GM18907 (cell line): Measurements from ENCODE around the gene PDZD2.
A peak's percentile ranks its signal among the peaks of the same experiment; 100 is the strongest.
"Not testable (repeated sequence)": the region's sequence is repeated elsewhere in the genome, so short reads cannot be mapped to it uniquely, and the experiment has no call there.

Experiments
- ATAC-seq: cut with Tn5 transposase; IDR thresholded peaks from one replicate; pipeline ENCODE4 v1.9.1; 2021; ENCODE audit warnings: mild to moderate bottlenecking, moderate library complexity; ENCODE audit not compliant: unreplicated experiment

Gene PDZD2

DNA sequence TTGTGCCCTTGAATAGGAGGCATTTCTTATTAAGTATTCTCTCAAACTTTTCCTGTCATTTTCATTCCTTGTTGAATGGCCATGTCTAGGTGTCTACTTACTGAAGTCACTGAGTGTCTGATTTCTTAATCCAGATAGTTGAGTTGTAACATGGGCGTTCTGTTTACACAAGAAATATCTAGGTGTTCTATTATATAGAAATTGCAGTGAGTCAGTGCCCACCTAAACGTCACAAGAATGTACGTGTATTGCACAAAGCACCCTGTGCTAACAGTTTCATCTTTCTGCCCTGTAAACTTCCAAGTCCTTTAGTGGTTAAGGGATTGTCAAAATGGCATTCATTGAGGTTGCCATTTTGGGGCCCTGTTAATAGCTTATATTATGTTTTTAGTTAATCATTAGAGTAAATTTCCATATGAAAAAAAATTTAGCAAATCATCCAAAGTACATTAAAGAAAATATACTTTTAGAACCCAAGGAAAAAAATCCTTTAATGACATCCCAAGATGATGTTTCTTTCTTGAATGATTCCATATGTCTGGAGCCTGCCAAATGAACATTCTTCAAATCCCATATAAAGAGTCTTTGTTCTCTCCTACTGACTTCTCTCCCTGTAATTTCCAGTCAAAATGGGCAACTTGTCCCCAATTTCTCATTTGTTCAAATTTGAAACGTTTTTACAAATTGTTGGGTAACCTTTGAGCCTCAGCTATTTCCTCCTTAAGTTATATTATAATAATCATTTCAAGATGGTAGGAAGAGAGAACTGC, 421.0 kb downstream of the PDZD2 start:
- ATAC-seq: no peak

- no peak for ATAC-seq
Observed at GRCh38 chr5:32061236-32061635, 422.3 kb downstream of the PDZD2 start.

DNA sequence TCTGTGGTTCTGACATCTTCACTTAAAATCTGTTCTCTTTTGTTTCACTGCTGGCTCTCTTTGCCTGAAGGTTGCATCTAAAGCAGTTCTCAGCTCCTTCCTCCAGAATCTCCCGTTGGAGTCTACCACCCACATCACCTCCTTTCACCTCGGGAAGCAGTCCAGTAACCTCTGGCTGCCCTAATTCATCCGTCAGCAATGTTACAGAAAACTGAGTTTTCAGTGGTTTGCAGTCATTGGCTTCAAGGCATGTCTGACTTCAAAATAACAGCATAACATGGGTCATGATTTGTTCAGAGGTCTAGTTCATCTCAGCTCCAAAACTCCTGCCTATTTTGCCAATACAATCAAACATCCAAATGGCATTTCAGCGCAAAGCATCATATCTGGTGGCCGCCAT, 427.5 kb downstream of the PDZD2 start:
- ATAC-seq: no peak

DNA sequence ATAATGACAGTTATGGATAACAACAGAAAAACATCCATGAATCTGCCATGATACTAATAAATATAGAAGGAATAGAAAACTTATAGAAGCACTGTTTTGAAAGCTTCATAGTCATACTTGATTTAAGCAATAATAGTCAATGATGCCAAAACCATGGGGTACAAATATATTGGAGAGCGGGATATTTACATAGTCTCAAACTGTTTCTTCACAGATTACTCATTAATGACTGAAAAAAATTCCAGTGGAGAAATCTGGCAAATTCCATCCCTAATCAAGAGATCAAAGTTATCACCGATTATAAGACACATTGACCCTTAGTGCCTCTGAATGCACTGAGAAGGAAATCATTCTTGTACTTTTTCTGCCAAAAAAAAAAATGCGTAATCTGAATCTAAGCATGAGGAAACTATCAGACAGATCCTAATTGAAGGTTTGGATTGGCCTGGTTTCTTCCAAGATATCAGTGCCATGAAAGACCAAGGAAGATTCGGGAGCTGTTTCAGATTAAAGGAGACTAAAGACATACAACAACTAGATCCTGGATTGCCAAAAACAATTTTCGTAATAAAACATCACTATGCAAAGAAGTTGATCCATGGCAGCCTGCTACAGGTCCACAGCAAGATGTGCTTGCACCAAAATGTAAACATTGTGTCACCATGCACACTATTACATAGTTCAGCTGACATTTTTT, 429.0 kb downstream of the PDZD2 start:
- ATAC-seq: no peak

- no peak for ATAC-seq
Observed at GRCh38 chr5:32068561-32068960, 429.6 kb downstream of the PDZD2 start.

DNA sequence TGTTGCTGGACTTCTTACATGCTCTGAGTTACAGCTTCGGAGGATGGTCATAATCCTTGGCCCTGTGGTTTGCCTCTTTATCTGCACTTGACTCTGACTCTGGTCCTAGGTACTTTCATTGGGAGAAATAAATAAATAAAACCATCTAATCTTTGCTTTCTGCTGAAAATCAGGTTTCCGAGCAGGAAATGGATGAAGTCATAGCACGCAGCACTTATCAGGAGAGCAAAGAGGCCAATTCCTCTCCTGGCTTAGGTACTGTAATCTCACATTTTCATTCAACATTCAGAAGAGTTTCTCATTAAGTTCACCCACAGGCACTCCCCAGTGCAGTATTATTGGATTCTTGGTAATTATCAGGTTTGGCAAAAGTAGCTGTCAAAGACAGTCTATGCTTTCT, 430.5 kb downstream of the PDZD2 start:
- no peak for ATAC-seq

- ATAC-seq: no peak
Observed at GRCh38 chr5:32071351-32071944, 432.5 kb downstream of the PDZD2 start.

- ATAC-seq: no peak
Observed at GRCh38 chr5:32072054-32072453, 433.1 kb downstream of the PDZD2 start.

- ATAC-seq: no peak
Observed at GRCh38 chr5:32074401-32074800, 435.5 kb downstream of the PDZD2 start.

DNA sequence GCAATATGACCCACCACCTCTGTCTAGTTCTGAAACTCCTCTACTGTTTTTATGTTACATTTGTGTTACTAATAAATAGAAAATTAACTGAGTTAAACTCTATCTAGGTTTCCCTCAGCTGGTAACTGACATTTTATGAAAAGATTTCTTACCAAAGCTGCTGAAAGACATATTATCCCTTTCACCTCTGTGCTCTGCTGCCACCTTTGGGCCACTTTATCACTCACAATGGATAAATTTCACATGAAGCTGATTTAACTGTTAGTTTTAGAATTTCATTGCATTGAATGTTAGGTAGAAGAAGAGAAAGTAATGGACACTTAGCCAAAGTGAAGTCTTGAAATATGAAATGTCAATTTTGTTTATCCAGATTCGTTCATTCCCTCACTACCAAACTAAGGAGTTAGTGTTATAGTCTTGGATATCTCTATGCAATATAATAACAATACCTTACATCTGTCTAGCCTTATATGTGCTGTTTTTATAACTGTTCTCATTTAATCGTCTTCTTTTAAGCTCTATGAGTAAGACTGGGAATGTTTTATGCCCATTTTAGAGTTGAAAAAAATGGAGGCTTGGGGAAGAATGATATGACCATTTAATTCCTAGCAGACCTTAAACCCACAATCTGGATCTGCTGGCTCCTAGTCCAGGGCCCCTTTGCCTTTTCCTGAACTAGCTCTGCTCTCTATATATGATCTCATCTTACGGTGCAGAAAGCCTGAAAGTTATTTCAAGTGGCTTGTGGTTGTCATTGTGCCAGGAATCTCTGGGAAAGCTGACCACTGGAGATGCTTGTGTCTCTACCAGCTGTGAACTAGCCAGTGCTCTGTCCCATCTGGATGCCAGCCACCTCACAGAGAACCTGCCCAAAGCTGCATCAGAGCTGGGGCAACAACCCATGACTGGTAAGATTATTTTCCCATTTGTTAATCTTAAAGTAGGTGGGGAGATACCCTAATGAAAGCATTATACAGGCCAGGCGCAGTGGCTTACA, 438.1 kb downstream of the PDZD2 start:
- peak; percentile 71 for ATAC-seq

GRCh38 chr5:32078855-32079254, 439.9 kb downstream of the PDZD2 start:
- not testable (repeated sequence) for ATAC-seq

GRCh38 chr5:32080565-32080964, 441.6 kb downstream of the PDZD2 start:
- not testable (repeated sequence) for ATAC-seq

DNA sequence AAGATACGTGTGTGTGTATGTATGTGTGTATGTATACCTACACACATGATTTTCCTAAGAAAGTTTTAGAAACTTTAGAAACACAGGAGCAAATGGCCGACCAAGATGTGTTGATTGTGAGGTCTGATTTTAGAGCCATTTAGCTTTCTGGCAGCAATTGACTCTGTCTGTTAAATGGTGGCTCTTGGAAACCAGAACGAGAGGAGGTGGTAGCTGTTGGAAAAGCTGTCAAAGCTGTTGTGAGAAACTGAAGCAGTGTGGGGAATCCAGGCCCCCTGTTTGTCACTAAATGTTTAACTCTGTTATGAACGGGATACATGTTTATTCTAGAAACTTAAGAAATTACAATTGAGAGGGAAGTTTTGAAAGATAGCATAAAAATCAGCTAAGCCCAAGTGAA, 443.8 kb downstream of the PDZD2 start:
- no peak for ATAC-seq

DNA sequence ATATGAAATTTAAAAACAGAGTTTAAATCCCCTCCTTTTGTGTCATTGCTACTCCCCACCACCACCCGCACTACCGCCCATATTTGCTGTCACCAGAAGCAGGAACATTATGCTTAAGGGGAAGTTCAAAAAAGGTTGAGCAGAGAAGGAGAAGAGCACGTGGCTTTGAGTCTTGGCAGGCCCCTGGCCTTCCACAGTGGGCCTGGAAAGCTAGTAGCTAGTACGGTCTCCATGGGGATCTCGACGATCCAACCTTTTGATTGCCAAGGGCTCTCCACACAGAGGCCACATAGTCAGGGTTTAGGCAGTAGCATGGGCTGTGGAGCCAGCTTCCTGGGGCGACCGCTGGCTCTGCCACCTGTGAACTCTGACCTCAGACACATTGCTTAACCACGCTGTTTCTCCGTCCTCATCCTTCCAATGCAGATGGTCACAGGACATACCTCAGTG, 445.1 kb downstream of the PDZD2 start:
- no peak for ATAC-seq

DNA sequence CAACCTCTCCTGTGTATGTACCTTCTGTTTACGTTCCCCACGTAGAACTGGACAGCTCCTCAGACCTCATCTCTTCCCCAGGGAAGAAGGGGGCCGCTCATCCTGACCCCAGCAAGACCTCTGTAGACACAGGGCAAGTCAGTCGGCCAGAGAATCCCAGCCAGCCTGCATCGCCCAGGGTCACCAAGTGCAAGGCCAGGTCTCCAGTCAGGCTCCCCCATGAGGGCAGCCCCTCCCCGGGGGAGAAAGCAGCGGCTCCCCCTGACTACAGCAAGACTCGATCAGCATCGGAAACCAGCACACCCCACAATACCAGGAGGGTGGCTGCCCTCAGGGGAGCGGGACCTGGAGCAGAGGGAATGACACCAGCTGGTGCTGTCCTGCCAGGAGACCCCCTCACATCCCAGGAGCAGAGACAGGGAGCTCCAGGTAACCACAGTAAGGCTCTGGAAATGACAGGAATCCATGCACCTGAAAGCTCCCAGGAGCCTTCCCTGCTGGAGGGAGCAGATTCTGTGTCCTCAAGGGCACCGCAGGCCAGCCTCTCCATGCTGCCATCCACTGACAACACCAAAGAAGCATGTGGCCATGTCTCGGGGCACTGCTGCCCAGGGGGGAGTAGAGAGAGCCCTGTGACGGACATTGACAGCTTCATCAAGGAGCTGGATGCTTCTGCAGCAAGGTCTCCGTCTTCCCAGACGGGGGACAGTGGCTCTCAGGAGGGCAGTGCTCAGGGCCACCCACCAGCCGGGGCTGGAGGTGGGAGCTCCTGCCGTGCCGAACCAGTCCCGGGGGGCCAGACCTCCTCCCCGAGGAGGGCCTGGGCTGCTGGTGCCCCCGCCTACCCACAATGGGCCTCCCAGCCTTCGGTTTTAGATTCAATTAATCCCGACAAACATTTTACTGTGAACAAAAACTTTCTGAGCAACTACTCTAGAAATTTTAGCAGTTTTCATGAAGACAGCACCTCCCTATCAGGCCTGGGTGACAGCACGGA, 448.5 kb downstream of the PDZD2 start:
- no peak for ATAC-seq

- ATAC-seq: no peak
Observed at GRCh38 chr5:32088214-32088613, 449.3 kb downstream of the PDZD2 start.

DNA sequence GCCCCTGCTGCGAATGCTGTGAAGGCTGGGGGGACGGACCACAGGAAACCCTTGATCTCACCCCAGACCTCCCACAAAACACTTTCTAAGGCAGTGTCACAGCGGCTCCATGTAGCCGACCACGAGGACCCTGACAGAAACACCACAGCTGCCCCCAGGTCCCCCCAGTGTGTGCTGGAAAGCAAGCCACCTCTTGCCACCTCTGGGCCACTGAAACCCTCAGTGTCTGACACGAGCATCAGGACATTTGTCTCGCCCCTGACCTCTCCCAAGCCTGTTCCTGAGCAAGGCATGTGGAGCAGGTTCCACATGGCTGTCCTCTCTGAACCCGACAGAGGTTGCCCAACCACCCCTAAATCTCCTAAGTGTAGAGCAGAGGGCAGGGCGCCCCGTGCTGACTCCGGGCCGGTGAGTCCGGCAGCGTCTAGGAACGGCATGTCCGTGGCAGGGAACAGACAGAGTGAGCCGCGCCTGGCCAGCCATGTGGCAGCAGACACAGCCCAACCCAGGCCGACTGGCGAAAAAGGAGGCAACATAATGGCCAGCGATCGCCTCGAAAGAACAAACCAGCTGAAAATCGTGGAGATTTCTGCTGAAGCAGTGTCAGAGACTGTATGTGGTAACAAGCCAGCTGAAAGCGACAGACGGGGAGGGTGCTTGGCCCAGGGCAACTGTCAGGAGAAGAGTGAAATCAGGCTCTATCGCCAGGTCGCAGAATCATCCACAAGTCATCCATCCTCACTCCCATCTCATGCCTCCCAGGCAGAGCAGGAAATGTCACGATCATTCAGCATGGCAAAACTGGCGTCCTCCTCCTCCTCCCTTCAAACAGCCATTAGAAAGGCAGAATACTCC, 450.4 kb downstream of the PDZD2 start:
- no peak for ATAC-seq

GRCh38 chr5:32090026-32090754, 451.3 kb downstream of the PDZD2 start:
- no peak for ATAC-seq
